Left colon (tissue), 2 donors: Measurements from ENCODE around the gene ANKRD17. TPM values are rescaled to one million over a fixed set of nuclear protein-coding genes. Genes with fewer than 3 reads are reported as not detected.
"Not testable (repeated sequence)": the region's sequence is repeated elsewhere in the genome, so short reads cannot be mapped to it uniquely, and the experiment has no call there.

Source experiments
- ATAC-seq: fragments of 200-7000 bp; cut with Tn5 transposase; one replicate; pipeline ENCODE4 v1.9.1; 2020; ENCODE audit warnings: mild to moderate bottlenecking, moderate library complexity
- DNase-seq, 2 donors: peaks; one replicate each; pipeline ENCODE4 v3.0.0-alpha.2; 2020
- intact Hi-C, 2 donors: fragments of 100-400 bp; cut with DNase I in 1 of 2; cut with micrococcal nuclease in 1 of 2; formaldehyde crosslinking; loops; one replicate each; pipeline versions ENCODE4 v1.11.2 to v1.14.0; 2022; cut with DNase I, micrococcal nuclease
- total RNA-seq, 2 donors: library from RNA; stranded (reverse); fragmentation: NEBNext Ultra II Directional; extraction: Animal tissue kit (Norgen Biotek cat#: 25700); gene quantifications; one replicate each; pipeline ENCODE4 v1.2.1, GENCODE V29; 2021
- donor health status: DM: no; HTN: no; CAD: no.
- donor health status: DM: yes; HTN: yes; CAD: no.

ANKRD17 gene
- total RNA-seq, 2 donors from 2014 or later, result 58.3 to 61.1 TPM

GRCh38 chr4:73213916-73214653, 44.5 kb downstream of the ANKRD17 start:
- no peak for DNase-seq
- intact Hi-C loops, result no loop called here
- ATAC-seq, result no peak

- intact Hi-C loops, result no loop called here
- DNase-seq (no peak), ATAC-seq (no peak)
These were observed 45.4 kb downstream of the ANKRD17 start for GRCh38 chr4:73212982-73213730.

- DNase-seq, result no peak
- intact Hi-C loops, result no loop called here
- ATAC-seq, result no peak
These were observed 46.6 kb downstream of the ANKRD17 start for GRCh38 chr4:73211968-73212367.

- no peak for ATAC-seq
- intact Hi-C loops, result no loop called here
- no peak for DNase-seq
These were observed 50.2 kb downstream of the ANKRD17 start for GRCh38 chr4:73208376-73208775.

GRCh38 chr4:73206236-73206635, 52.4 kb downstream of the ANKRD17 start:
- ATAC-seq, result no peak
- no peak for DNase-seq
- intact Hi-C loops, result no loop called here

GRCh38 chr4:73205482-73205881, 53.1 kb downstream of the ANKRD17 start:
- ATAC-seq, result no peak
- intact Hi-C loops, result no loop called here
- no peak for DNase-seq

GRCh38 chr4:73203976-73204375, 54.6 kb downstream of the ANKRD17 start:
- intact Hi-C loops, ATAC-seq: not testable (repeated sequence)

GRCh38 chr4:73197220-73197619, 61.4 kb downstream of the ANKRD17 start:
- ATAC-seq (no peak), DNase-seq (no peak)
- intact Hi-C loops, result no loop called here

More at GRCh38 chr4:73203976-73204375, 54.6 kb downstream of the ANKRD17 start:
- not testable (repeated sequence) for DNase-seq

- DNase-seq, result no peak
- no peak for ATAC-seq
- intact Hi-C loops, result no loop called here
These were observed 64.5 kb downstream of the ANKRD17 start for GRCh38 chr4:73194064-73194463.

GRCh38 chr4:73193659-73194058, 64.9 kb downstream of the ANKRD17 start:
- ATAC-seq, result no peak
- no peak for DNase-seq
- intact Hi-C loops, result no loop called here

- ATAC-seq, result no peak
- DNase-seq, result no peak
- intact Hi-C loops, result no loop called here
These were observed 65.4 kb downstream of the ANKRD17 start for GRCh38 chr4:73193155-73193554.

- DNase-seq, result no peak
- ATAC-seq, result no peak
- intact Hi-C loops, result no loop called here
These were observed 69.3 kb downstream of the ANKRD17 start for GRCh38 chr4:73189274-73189810.

GRCh38 chr4:73187325-73187724, 71.3 kb downstream of the ANKRD17 start:
- DNase-seq (no peak), ATAC-seq (no peak)
- intact Hi-C loops, result no loop called here

- ATAC-seq (no peak), DNase-seq (no peak)
- intact Hi-C loops, result no loop called here
These were observed 72.7 kb downstream of the ANKRD17 start for GRCh38 chr4:73185903-73186302.

- intact Hi-C loops, result no loop called here
- DNase-seq (no peak), ATAC-seq (no peak)
These were observed 77.4 kb downstream of the ANKRD17 start for GRCh38 chr4:73181231-73181630.

- no peak for DNase-seq
- intact Hi-C loops, result no loop called here
- ATAC-seq, result no peak
These were observed 80.2 kb downstream of the ANKRD17 start for GRCh38 chr4:73178389-73178788.

- DNase-seq, result no peak
- intact Hi-C loops, result no loop called here
- no peak for ATAC-seq
These were observed 86.4 kb downstream of the ANKRD17 start for GRCh38 chr4:73172161-73172560.

GRCh38 chr4:73170518-73171198, 87.9 kb downstream of the ANKRD17 start:
- ATAC-seq, result no peak
- DNase-seq, result no peak
- intact Hi-C loops, result no loop called here

GRCh38 chr4:73166212-73166611, 92.4 kb downstream of the ANKRD17 start:
- intact Hi-C loops, result no loop called here
- DNase-seq (no peak), ATAC-seq (no peak)
